Erythroblast (primary cell): ENCODE results near the gene SHB.

ENCODE experiments used
- GATA1 ChIP-seq: IDR thresholded peaks from 2 replicates; pipeline ENCODE4 v1.6.1; 2011; ENCODE audit warnings: low read depth, mild to moderate bottlenecking, control low read depth, low read length, moderate library complexity
- POLR2A ChIP-seq: IDR thresholded peaks from 2 replicates; pipeline ENCODE4 v1.6.1; 2011; ENCODE audit warnings: mild to moderate bottlenecking, low read length

- no peak for TF ChIP-seq POLR2A
- TF ChIP-seq GATA1: no peak
These were observed 5.7 kb downstream of the SHB start for GRCh38 chr9:38063363-38063707.
